Measurements from ENCODE around the gene GAS2.

- TF ChIP-seq RCOR1 (IDR thresholded peaks at IDR 0.05; ENCODE audit: insufficient replicate concordance, low read length) = no peak
- TF ChIP-seq POLR2A (IDR thresholded peaks at IDR 0.05; ENCODE audit: low read depth, low read length) = no peak
- TF ChIP-seq CTCF (conservative IDR thresholded peaks at IDR 0.05; ENCODE audit: low read depth, low read length) = no peak
- no peak for TF ChIP-seq MAFK (IDR thresholded peaks at IDR 0.05; ENCODE audit: low read depth, low read length)
- no peak for TF ChIP-seq CEBPB (IDR thresholded peaks at IDR 0.05; ENCODE audit: low read depth, low read length)
- TF ChIP-seq RFX5 (IDR thresholded peaks at IDR 0.05; ENCODE audit: low read depth, low read length) = no peak
- no peak for TF ChIP-seq RAD21 (IDR thresholded peaks at IDR 0.05; ENCODE audit: low read length)
- no peak for TF ChIP-seq FOS (IDR thresholded peaks at IDR 0.05; ENCODE audit: low read depth, low read length)
- no peak for TF ChIP-seq NFE2L2 (IDR thresholded peaks at IDR 0.05; ENCODE audit: low read depth, low read length)
- no peak for TF ChIP-seq USF2 (IDR thresholded peaks at IDR 0.05; ENCODE audit: low read depth, low read length)
Measured at GRCh38 chr11:22732588-22732987, 66.2 kb downstream of the GAS2 start.

Data from IMR-90 (cell line).